OCI-LY3 (cell line): ENCODE results near the gene CTNNA3.
"Not testable (repeated sequence)": the region's sequence is repeated elsewhere in the genome, so short reads cannot be mapped to it uniquely, and the experiment has no call there.

Experiments
- H2AFZ ChIP-seq: fragments of 200-600, 300-600 bp; shearing (Covaris generic); 2 replicates; pipeline ENCODE4 v1.6.0; 2014; ENCODE audit warnings: antibody characterized with exemption, low read depth, low read length
- H3K27ac ChIP-seq: fragments of 200-600, 300-600 bp; sonication (generic); 2 replicates; pipeline ENCODE4 v1.5.1; 2014; ENCODE audit warnings: mild to moderate bottlenecking, low read length, moderate library complexity, mixed read lengths
- H3K27me3 ChIP-seq: fragments of 200-600, 300-600 bp; sonication (generic); 2 replicates; pipeline ENCODE4 v1.6.1; 2014; ENCODE audit warnings: low read depth, low read length, mixed read lengths
- H3K36me3 ChIP-seq: fragments of 200-600, 300-600 bp; sonication (generic); replicated peaks from 2 replicates; pipeline ENCODE3; 2014; ENCODE audit warnings: low read depth, low read length, mixed read lengths
- H3K4me1 ChIP-seq: fragments of 300-600, 200-600 bp; sonication (generic); 2 replicates; pipeline ENCODE4 v1.6.1; 2014; ENCODE audit warnings: low read length, mixed read lengths
- H3K4me2 ChIP-seq: fragments of 200-600, 300-600 bp; sonication (generic); 2 replicates; pipeline ENCODE4 v1.6.1; 2014; ENCODE audit warnings: low read length, mixed read lengths
- H3K4me3 ChIP-seq: fragments of 300-600, 200-600 bp; sonication (generic); 2 replicates; pipeline ENCODE4 v1.5.1; 2014; ENCODE audit warnings: antibody characterized with exemption, mild to moderate bottlenecking, low read length, moderate library complexity
- H3K79me2 ChIP-seq: fragments of 300-600, 200-600 bp; shearing (Covaris generic); 2 replicates; pipeline ENCODE4 v1.6.1; 2014; ENCODE audit warnings: mild to moderate bottlenecking, low read length, mixed read lengths
- H3K9ac ChIP-seq: fragments of 300-600, 200-600 bp; shearing (Covaris generic); 2 replicates; pipeline ENCODE4 v1.6.0; 2014; ENCODE audit warnings: mild to moderate bottlenecking, low read length, moderate library complexity
- H3K9me3 ChIP-seq: fragments of 200-600, 300-600 bp; shearing (Covaris generic); 2 replicates; pipeline ENCODE4 v1.6.1; 2014; ENCODE audit warnings: low read length, mixed read lengths; ENCODE audit not compliant: insufficient read depth
- H4K20me1 ChIP-seq: fragments of 200-600, 300-600 bp; sonication (generic); 2 replicates; pipeline ENCODE4 v1.6.1; 2016; ENCODE audit warnings: low read length, mixed read lengths; ENCODE audit not compliant: insufficient read depth
- EZH2phosphoT487 ChIP-seq: fragments of 200-600 bp; shearing (Covaris generic); IDR thresholded peaks from 2 replicates; pipeline ENCODE4 v1.6.1; 2018; ENCODE audit warnings: antibody characterized with exemption, mixed run types, low read depth
- TF ChIP-seq, protein P1 (sequence below): fragments of 200-600, 300-600 bp; sonication (generic); IDR thresholded peaks from 2 replicates; pipeline ENCODE4 v1.5.1; 2014; ENCODE audit warnings: antibody characterized with exemption, low read length, low read depth

The CTNNA3 gene

DNA sequence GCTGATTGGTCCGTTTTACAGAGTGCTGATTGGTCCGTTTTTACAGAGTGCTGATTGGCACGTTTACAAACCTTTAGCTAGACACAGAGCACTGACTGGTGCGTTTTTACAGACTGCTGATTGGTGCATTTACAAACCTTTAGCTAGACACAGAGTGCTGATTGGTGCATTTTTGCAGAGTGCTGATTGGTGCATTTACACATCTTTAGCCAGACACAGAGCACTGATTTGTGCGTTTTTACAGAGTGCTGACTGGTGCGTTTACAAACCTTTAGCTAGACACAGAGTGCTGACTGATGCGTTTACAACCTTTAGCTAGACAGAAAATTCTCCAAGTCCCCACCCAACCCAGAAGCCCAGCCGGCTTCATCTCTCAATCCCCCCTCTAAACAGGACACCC, 11.9 kb downstream of the CTNNA3 start:
- H3K27me3 ChIP-seq, H3K4me1 ChIP-seq, H3K36me3 ChIP-seq, H3K9me3 ChIP-seq, H3K4me2 ChIP-seq, H2AFZ ChIP-seq, H3K9ac ChIP-seq, H3K4me3 ChIP-seq, H3K79me2 ChIP-seq, H3K27ac ChIP-seq, H4K20me1 ChIP-seq: not testable (repeated sequence)

DNA sequence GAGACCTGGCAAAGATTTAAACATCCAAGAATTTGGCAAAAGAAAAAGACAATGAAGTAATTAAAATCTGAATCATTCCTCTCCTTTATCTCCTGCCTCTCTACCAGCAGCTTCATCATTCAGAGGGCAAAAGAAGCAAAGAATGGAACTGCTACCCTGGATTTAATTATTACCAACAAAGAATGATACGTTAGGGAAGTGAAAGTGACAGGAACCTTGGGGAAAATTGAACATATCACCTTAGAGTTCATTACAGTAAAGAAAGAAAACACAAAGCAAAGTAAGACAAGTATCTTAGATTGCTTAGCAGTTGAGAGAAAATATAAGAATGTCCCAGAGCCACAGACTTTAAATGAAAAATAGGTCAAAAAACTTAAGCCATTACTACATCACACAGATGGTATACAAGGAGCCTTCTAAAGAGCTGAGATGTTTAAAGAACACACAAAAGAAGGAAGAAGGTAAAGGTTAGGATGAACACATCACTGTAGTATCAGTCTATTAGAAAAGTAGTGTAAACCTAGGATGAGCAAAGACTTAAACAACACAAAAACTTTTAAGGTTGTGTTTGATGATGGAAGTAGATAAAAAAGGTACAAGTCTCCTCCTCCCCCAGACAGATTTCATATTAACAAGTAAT, 17.5 kb downstream of the CTNNA3 start:
- no peaks in the 10 kb centered on the region for H3K9me3 ChIP-seq
- no peak overlapping the region for H3K4me3 ChIP-seq
- peak overlapping the region; percentile 18 for H3K4me2 ChIP-seq
- H3K36me3 ChIP-seq, result no peaks in the 10 kb centered on the region
- TF ChIP-seq, protein P1, sequence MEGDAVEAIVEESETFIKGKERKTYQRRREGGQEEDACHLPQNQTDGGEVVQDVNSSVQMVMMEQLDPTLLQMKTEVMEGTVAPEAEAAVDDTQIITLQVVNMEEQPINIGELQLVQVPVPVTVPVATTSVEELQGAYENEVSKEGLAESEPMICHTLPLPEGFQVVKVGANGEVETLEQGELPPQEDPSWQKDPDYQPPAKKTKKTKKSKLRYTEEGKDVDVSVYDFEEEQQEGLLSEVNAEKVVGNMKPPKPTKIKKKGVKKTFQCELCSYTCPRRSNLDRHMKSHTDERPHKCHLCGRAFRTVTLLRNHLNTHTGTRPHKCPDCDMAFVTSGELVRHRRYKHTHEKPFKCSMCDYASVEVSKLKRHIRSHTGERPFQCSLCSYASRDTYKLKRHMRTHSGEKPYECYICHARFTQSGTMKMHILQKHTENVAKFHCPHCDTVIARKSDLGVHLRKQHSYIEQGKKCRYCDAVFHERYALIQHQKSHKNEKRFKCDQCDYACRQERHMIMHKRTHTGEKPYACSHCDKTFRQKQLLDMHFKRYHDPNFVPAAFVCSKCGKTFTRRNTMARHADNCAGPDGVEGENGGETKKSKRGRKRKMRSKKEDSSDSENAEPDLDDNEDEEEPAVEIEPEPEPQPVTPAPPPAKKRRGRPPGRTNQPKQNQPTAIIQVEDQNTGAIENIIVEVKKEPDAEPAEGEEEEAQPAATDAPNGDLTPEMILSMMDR, result no peak
- no peak for TF ChIP-seq EZH2phosphoT487
- H3K27ac ChIP-seq, result no peak overlapping the region
- H3K4me1 ChIP-seq, result peaks cover 11% of the 10 kb centered on the region
- no peak overlapping the region for H3K9ac ChIP-seq
- H3K27me3 ChIP-seq, result no peaks in the 10 kb centered on the region
- no peak overlapping the region for H2AFZ ChIP-seq
- no peaks in the 10 kb centered on the region for H4K20me1 ChIP-seq
- no peaks in the 10 kb centered on the region for H3K79me2 ChIP-seq

DNA sequence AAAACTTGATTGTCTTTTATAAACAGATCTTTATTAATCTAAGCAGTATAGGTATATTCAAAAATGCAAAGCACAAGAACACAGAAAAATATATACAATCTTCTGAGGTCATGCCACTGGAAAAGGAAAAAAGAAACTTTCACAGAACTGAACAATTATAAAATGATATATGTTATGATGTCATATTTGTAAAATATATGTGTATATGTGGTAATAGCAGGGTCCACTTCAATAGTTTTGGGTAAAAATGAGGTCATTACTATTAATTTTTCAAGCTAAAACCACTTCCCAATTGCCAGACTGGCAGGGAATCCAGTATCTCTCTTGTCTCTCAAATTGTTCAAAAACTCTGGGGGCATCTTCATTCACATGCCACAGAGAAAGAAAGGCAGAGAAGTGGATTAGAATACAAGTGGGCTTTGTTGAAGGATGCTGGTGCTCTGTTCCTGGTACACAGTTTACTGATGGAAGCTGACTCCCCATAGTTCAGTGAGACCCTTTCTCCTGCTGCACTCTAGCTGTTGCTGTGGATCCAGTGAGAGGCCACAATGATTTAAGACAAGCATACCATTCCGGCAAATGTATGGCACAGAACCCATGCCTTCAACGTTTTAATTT, 19.7 kb downstream of the CTNNA3 start:
- TF ChIP-seq, protein P1, result no peak
- TF ChIP-seq EZH2phosphoT487, result no peak
- Histone ChIP-seq H3K4me1 (peaks cover 11% of the 10 kb centered on the region), H3K27ac (no peak overlapping the region)

DNA sequence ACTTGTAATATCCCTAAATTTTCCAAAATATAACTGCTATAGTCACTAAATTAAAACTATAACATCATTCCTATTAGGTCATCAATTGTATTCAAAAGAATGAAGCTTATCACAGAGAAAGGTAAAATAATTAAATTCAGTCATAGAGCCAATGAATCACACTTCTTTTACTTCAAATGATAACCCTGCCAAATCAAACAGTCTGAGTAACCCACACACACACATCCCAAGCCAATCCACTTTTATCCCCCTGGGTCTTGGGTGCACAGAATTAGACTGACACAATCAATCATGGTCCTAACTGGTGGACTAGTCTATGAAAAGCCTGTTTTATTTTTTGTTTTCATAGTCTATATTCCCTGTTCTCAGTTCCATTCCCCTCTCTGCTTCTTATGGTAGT, 25.6 kb downstream of the CTNNA3 start:
- no peaks in the 10 kb centered on the region for H3K9me3 ChIP-seq
- H3K36me3 ChIP-seq, result no peaks in the 10 kb centered on the region
- 0 out of 2 replicates have a peak, but pooled peaks cover 2% of the 10 kb centered on the region for H3K4me1 ChIP-seq
- no peak overlapping the region for H2AFZ ChIP-seq
- H3K27me3 ChIP-seq, result no peaks in the 10 kb centered on the region
- no peaks in the 10 kb centered on the region for H4K20me1 ChIP-seq
- no peak overlapping the region for H3K9ac ChIP-seq
- no peaks in the 10 kb centered on the region for H3K79me2 ChIP-seq
- H3K27ac ChIP-seq, result no peak overlapping the region
- H3K4me2 ChIP-seq, result no peak overlapping the region
- TF ChIP-seq, protein P1, result no peak
- no peak for TF ChIP-seq EZH2phosphoT487
- no peak overlapping the region for H3K4me3 ChIP-seq

More for the DNA sequence above, 19.7 kb downstream of the CTNNA3 start:
- H3K4me3 ChIP-seq, result no peak overlapping the region
- no peak overlapping the region for H3K9ac ChIP-seq
- no peaks in the 10 kb centered on the region for H3K79me2 ChIP-seq
- no peaks in the 10 kb centered on the region for H3K9me3 ChIP-seq
- H3K36me3 ChIP-seq, result no peaks in the 10 kb centered on the region
- H3K27me3 ChIP-seq, result no peaks in the 10 kb centered on the region
- H3K4me2 ChIP-seq, result no peak overlapping the region
- H4K20me1 ChIP-seq, result no peaks in the 10 kb centered on the region
- H2AFZ ChIP-seq, result no peak overlapping the region
